IPS-18c (cell line): ENCODE measurements around the gene C18orf32.
"Not testable (repeated sequence)": the region's sequence is repeated elsewhere in the genome, so short reads cannot be mapped to it uniquely, and the experiment has no call there.

Experiments
- H3K4me3 ChIP-seq: 2 replicates; pipeline ENCODE4 v1.7.0; 2013; ENCODE audit warnings: low read depth, mild to moderate bottlenecking, low read length, moderate library complexity; ENCODE audit not compliant: insufficient read depth
- H3K9me3 ChIP-seq: one replicate; pipeline ENCODE4 v1.6.1; 2013; ENCODE audit warnings: mild to moderate bottlenecking, low read length, moderate library complexity; ENCODE audit not compliant: control insufficient read depth, insufficient read depth

C18orf32 gene

DNA sequence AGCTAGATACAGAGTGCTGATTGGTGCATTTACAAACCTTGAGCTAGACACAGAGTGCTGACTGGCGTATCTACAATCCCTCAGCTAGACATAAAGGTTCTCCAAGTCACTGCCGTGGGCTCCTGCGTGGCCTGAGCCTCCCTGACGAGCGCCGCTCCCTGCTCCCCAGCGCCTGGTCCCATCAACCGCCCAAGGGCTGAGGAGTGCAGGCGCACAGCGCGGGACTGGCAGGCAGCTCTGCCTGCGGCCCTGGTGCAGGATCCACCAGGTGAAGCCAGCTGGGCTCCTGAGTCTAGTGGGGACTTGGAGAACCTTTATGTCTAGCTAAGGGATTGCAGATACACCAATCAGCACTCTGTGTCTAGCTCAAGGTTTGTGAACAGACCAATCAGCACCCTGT lies 34.5 kb downstream of the C18orf32 start:
- not testable (repeated sequence) for H3K4me3 ChIP-seq, H3K9me3 ChIP-seq

DNA sequence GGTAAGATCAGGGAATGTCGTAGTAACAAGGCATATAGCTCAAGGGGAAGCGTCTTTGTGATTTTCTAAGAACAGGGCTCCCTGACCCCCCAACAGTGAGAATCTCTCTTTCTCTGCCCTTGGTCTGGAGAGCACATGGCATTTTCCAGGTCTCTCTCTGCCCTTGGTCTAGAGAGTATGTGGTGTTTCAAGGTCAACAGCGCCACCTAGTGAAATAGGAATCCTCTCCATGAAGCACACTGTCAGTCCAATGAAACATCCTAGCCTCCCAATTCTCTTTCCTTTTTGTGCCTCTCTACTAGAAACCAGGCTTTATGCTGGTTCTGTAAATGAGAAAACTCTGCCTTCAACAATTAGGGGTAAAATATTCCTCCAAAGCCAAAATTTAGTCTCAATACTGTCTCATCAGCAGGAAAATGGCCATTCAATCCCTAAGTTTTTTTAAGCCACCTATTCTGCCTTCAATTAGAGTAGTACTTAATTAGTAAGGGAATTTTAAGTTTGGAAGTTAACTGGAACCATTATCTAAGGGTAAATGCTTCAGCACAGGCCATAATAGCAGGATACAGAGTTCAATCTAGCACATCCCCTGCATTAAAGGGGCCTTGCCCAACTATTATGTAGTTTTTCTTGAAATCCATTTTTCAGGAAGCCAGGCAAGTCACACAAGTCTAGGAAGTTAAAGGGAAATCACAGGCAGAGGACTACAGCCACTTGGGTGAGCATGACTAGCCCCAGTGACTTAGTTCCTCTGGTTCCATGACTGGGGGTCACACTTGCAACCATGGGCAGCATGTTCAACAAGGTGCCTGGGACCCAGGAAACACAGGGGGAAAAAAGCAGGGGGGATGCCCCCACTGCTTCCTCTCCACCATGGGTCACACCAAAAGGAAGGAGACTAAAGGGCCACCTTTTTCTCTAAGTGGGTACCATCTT lies 39.0 kb downstream of the C18orf32 start:
- peaks cover 6% of the 10 kb centered on the region for H3K9me3 ChIP-seq

DNA sequence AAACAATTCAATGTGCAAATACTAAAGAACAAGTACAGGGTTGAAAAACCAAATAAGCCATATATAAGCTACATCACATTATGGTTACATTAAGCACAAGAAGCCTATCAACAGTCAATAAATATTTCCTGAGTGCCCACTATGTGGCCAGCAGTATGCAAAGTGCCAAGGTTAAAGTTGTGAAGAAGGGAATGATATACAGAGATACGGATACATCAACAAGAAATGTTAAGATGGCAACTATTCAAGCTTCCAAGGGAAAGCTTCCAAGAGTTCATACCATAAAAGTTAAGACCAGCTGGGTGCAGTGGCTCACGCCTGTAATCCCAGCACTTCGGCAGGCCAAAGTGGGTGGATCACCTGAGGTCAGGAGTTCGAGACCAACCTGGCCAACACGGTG lies 40.6 kb downstream of the C18orf32 start:
- H3K9me3 ChIP-seq: peaks cover 6% of the 10 kb centered on the region
- H3K4me3 ChIP-seq: no peak overlapping the region

More for the DNA sequence above, 39.0 kb downstream of the C18orf32 start:
- no peak overlapping the region for H3K4me3 ChIP-seq

DNA sequence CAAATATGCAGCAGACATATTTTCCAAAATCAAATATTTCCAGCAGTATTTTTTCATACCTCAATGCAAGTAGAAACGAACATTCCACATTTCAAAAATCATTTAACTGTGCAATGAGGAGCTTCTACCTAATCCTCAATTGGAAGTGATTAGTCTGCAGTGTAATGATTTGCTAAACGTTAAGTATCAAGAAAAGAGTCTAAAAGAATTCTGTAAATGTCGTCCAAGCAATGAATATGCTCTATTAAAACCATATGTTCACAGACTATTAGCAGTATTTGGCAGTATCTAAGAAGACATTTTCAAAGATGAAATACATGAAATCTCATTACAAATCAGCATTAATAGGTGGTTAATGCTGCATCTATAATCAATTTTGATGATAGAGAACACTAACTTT lies 42.5 kb downstream of the C18orf32 start:
- Histone ChIP-seq H3K4me3 (no peak overlapping the region), H3K9me3 (peaks cover 5% of the 10 kb centered on the region)

DNA sequence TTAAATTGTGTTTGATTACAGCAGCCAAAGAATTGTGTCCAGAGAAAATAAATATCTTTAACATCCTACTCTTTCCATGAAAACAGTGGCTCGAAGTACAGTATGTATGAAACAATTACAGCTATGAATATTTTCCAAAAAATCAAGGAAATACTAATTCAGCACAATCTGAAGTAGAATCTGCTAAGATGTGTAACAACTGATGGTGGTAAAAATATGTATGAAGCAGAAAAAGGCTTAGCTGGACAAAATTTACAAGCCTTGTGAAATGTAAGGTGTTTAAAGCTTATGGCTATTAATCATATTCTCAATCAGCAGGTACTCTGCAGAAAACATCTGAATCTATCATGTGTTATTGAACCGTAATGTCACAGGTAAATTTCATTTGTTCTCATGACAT lies 43.2 kb downstream of the C18orf32 start:
- Histone ChIP-seq H3K9me3 (peaks cover 3% of the 10 kb centered on the region), H3K4me3 (no peak overlapping the region)

DNA sequence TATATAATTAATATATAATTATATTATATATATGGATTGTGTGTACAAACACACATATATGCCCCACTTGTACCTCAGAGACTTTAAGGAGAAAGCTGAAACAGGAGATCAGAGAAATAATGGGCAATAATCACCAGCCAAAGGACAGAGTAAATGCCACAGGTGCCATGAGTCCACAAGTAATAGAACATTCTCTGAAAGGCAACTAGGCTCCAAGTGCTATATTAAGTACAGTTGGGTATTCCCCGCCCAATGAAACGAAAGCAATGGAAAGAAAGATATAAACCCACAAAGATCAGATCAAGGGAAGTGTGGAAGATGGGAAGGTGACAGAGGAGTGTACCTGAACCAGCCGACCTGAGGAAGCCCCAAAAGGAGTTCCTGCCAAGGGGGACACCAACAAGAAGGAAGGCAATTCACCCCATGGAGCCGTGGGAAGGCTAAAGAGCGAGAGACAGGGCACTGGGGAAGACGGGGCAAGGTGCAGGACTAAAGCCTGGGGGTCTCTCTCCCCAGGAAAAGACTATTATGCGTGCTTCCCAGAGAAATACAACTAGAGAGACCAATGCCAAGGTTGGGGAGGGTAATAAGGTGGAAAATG lies 45.6 kb downstream of the C18orf32 start:
- Histone ChIP-seq H3K9me3 (no peaks in the 10 kb centered on the region), H3K4me3 (no peak overlapping the region)

DNA sequence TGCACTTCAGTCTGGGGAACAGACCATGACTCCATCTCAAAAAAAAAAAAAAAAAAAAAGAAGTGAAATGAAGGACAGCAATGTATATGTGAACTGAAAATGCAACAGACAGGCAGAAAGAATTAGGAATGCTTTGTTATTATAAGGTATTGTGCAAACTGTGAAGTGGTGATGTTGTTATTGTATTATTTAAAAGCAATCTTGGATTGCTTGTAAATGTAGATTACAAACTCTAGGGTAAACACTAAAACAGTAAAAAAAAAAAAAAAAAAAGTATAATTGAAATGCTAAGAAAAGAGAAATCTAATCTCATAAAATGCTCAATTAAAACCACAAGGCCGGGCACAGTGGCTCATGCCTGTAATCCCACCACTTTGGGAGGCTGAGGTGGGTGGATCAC lies 51.9 kb downstream of the C18orf32 start:
- no peak overlapping the region for H3K4me3 ChIP-seq
- H3K9me3 ChIP-seq: no peaks in the 10 kb centered on the region

DNA sequence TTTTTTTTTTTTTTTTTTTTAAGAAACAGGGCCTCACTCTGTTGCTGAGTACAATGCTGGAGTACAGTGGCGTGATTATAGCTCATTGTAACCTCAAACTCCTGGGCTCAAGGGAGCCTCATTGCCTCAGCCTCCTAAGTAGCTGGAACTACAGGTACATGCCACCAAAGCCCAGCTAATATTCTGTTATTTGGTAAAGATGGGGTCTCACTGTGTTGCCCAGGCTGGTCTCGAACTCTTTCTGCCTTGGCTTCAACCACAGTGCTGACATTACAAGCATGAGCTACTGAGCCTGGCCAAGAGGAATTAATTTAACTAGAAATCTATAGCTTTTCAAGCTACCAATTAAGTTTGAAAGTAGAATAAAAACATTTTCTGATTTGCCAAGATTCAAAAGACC lies 54.4 kb downstream of the C18orf32 start:
- no peak overlapping the region for H3K4me3 ChIP-seq
- no peaks in the 10 kb centered on the region for H3K9me3 ChIP-seq

DNA sequence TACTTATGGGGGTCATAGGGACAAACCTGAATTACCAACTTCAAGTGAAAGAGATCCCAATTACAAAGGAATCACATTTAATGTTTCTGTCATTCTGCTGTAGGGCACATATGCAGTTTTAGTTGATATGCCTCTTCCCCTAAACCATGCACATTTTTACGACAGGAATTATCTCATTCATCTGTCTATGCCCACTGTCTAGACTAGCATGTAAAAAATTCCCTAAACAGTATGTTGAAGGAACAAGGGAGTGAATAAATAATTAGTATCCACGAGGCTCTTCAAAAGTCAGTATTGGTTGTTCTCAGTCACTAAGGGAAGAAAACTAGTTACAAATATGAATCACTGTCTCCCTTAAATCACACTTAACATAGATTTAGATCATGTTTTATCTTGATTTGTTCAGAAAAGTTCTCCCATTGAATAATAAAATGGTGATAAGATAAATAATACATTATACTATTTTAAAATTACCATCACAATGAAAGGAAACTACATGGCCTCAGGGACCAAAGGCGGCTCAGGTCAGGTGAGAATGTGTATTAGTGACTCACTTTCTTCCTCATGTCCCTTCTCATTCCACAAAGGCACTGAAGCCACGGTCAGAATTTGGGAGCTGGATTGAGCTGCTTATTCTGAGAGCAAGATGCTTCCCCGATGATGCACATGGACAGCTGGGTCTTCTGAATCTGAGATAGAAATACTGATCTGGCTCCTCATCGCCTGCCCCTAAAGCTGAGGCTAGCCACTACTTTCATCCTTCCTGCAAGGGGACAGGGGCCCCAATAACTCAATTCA lies 55.7 kb downstream of the C18orf32 start:
- Histone ChIP-seq H3K9me3 (no peaks in the 10 kb centered on the region), H3K4me3 (no peak overlapping the region)
